GM12864 (cell line): ENCODE results near the gene FLNC.

Experiments used
- DNase-seq: peaks from one replicate; pipeline ENCODE4 v3.0.0-alpha.2; 2011; ENCODE audit warnings: low read depth
- H3K4me3 ChIP-seq: 2 replicates; pipeline ENCODE4 v1.5.1; 2011; ENCODE audit warnings: mild to moderate bottlenecking, low read depth, low read length, control low read depth
- TF ChIP-seq, protein P1 (sequence below): IDR thresholded peaks from 2 replicates; pipeline ENCODE4 v1.5.1; 2011; ENCODE audit warnings: low read depth, mild to moderate bottlenecking, moderate library complexity, low read length, control low read depth, inconsistent platforms; ENCODE audit errors: missing control alignments

FLNC gene

DNA sequence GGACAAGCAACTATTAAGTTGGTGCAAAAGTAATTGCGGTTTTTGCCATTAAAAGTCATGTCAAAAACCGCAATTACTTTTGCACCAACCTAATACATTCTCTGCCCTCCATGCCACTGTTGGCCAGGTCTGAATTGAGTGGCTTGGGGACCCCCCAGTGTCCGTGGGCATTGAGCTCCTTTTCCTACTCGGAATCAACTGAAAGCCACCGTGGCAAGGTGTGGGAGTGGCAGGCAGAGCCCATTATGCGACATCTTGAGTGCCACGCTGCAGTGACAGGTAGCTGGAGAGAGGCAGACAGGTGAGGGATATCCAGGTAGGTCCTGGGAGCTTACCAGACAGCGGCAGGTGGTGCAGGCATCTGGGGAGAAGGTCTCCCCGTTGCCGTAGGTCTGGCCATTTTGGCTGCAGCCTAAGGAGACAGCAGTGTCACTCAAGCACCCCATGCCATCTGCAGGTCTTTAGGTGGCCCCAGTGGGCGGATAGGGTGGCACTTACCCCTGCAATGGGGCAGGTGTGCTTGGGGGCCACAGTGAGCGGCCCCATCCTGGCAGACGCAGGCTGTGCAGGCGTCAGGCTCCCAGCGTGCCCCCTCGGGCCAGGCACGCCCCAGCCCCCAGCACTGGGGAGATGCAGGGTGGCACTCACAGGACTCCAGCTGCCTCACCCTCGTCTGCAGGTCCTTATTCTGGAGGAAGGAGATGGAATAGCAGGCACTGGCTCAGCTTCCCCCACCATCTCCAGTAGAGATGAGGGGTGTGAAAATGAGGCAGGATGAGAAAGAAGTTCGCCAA is 76.8 kb downstream of the FLNC start:
- TF ChIP-seq, protein P1, sequence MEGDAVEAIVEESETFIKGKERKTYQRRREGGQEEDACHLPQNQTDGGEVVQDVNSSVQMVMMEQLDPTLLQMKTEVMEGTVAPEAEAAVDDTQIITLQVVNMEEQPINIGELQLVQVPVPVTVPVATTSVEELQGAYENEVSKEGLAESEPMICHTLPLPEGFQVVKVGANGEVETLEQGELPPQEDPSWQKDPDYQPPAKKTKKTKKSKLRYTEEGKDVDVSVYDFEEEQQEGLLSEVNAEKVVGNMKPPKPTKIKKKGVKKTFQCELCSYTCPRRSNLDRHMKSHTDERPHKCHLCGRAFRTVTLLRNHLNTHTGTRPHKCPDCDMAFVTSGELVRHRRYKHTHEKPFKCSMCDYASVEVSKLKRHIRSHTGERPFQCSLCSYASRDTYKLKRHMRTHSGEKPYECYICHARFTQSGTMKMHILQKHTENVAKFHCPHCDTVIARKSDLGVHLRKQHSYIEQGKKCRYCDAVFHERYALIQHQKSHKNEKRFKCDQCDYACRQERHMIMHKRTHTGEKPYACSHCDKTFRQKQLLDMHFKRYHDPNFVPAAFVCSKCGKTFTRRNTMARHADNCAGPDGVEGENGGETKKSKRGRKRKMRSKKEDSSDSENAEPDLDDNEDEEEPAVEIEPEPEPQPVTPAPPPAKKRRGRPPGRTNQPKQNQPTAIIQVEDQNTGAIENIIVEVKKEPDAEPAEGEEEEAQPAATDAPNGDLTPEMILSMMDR, result no peak
- no peak overlapping the region for H3K4me3 ChIP-seq
- no peak for DNase-seq
